OCI-LY7 (cell line): ENCODE data around the gene FANCC. TPM values are rescaled to one million over a fixed set of nuclear protein-coding genes. Genes with fewer than 3 reads are reported as not detected.

ENCODE experiments used
- BruUV-seq: library from RNA; stranded (reverse); fragments of 400-500 nt; replicated peaks from 2 replicates; lab custom pipeline; 2021; lab: Mats Ljungman, UMichigan
- CTCF ChIA-PET: fragments of 300-600 bp; sonication (Branson Sonifier 250); formaldehyde crosslinking; loops from one replicate; lab custom pipeline; 2022; ENCODE audit warnings: antibody characterized with exemption; ENCODE audit not compliant: unreplicated experiment; lab: Charles Lee
- POLR2A ChIA-PET: fragments of 300-600 bp; sonication (Branson Sonifier 250); formaldehyde crosslinking; loops from one replicate; lab custom pipeline; 2022; ENCODE audit warnings: antibody characterized with exemption; lab: Charles Lee
- DNase-seq: peaks from one replicate; pipeline ENCODE4 v3.0.0-alpha.2; 2015; ENCODE audit warnings: low spot score
- H2AFZ ChIP-seq: fragments of 200-600 bp; sonication (generic), shearing (Covaris generic); 2 replicates; pipeline ENCODE4 v1.6.1; 2014; ENCODE audit warnings: mild to moderate bottlenecking, antibody characterized with exemption, low read length, moderate library complexity
- H3K27ac ChIP-seq: fragments of 200-600 bp; sonication (generic); 2 replicates; pipeline ENCODE4 v1.5.1; 2014; ENCODE audit warnings: mixed run types, low read depth, mild to moderate bottlenecking, moderate library complexity, low read length, inconsistent platforms; ENCODE audit not compliant: poor library complexity, severe bottlenecking
- H3K36me3 ChIP-seq: fragments of 200-600 bp; sonication (generic); 2 replicates; pipeline ENCODE4 v1.6.1; 2014; ENCODE audit warnings: mild to moderate bottlenecking, antibody characterized with exemption, low read length, moderate library complexity, mixed read lengths; ENCODE audit not compliant: insufficient read depth
- H3K4me1 ChIP-seq: fragments of 200-600 bp; sonication (generic); 2 replicates; pipeline ENCODE4 v1.5.1; 2014; ENCODE audit warnings: mild to moderate bottlenecking, low read length; ENCODE audit not compliant: insufficient read depth, poor library complexity, severe bottlenecking
- H3K4me2 ChIP-seq: fragments of 200-600 bp; sonication (generic); 2 replicates; pipeline ENCODE4 v1.6.1; 2014; ENCODE audit warnings: mild to moderate bottlenecking, low read length
- H3K4me3 ChIP-seq: fragments of 200-600 bp; sonication (generic); 2 replicates; pipeline ENCODE4 v1.5.1; 2014; ENCODE audit warnings: mild to moderate bottlenecking, low read depth, low read length; ENCODE audit not compliant: poor library complexity, severe bottlenecking
- H3K79me2 ChIP-seq: fragments of 200-600 bp; sonication (generic); 2 replicates; pipeline ENCODE4 v1.6.1; 2016; ENCODE audit warnings: low read depth, mild to moderate bottlenecking, low read length, moderate library complexity, mixed read lengths; ENCODE audit not compliant: insufficient read depth
- H3K9me2 ChIP-seq: fragments of 200-600 bp; sonication (generic); 2 replicates; pipeline ENCODE4 v1.6.1; 2016; ENCODE audit warnings: mild to moderate bottlenecking, low read length, mixed read lengths; ENCODE audit not compliant: insufficient read depth
- H3K9me3 ChIP-seq: fragments of 200-600 bp; sonication (generic); 2 replicates; pipeline ENCODE4 v1.6.1; 2014; ENCODE audit warnings: mild to moderate bottlenecking, mixed run types, low read length, mixed read lengths
- H4K20me1 ChIP-seq: fragments of 200-600 bp; sonication (generic); 2 replicates; pipeline ENCODE4 v1.6.1; 2014; ENCODE audit warnings: mild to moderate bottlenecking, antibody characterized with exemption, low read length, moderate library complexity, mixed read lengths; ENCODE audit not compliant: insufficient read depth
- CTCF ChIP-seq: fragments of 200-600 bp; sonication (generic); conservative IDR thresholded peaks from 2 replicates; pipeline ENCODE4 v1.5.1; 2014; ENCODE audit warnings: mild to moderate bottlenecking, antibody characterized with exemption, low read length, moderate library complexity, mixed read lengths
- EZH2phosphoT487 ChIP-seq: fragments of 200-600 bp; sonication (generic); IDR thresholded peaks from 2 replicates; pipeline ENCODE4 v1.6.1; 2018; ENCODE audit warnings: low read depth, borderline replicate concordance, mild to moderate bottlenecking, mixed run types, antibody characterized with exemption, low read length, moderate library complexity, mixed read lengths
- intact Hi-C: fragments of 100-400 bp; cut with micrococcal nuclease; formaldehyde crosslinking; loops from one replicate; pipeline ENCODE4 v1.10.0; 2022; ENCODE audit not compliant: unreplicated experiment
- total RNA-seq, 2 experiments: library from RNA; depleted of rRNA in 1 of 2; stranded (reverse); fragments of >200 nt in 1 of 2; shearing (Covaris generic) in 1 of 2; gene quantifications; 2 replicates each; pipeline ENCODE4 v1.2.3, GENCODE V29; 2014 to 2022

The FANCC gene
- total RNA-seq, 2 experiments from 2014 or later = 13.9 to 28.7 TPM

GRCh38 chr9:95085861-95086563 is 231.5 kb downstream of the FANCC start:
- Histone ChIP-seq H3K9me2 (no peaks in the 10 kb centered on the region), H3K4me1 (no peaks in the 10 kb centered on the region), H3K4me3 (no peak overlapping the region), H3K27ac (no peak overlapping the region), H3K36me3 (no peaks in the 10 kb centered on the region), H4K20me1 (no peaks in the 10 kb centered on the region), H3K79me2 (no peaks in the 10 kb centered on the region), H3K4me2 (no peak overlapping the region), H3K9me3 (no peaks in the 10 kb centered on the region), H2AFZ (no peak overlapping the region)
- ChIA-PET POLR2A (no interaction called here), CTCF (interaction anchor here (0.6 kb wide), 1 partner anchor 52 kb away, joined by 3 read pairs; no protein-coding TSS in a partner anchor)
- TF ChIP-seq CTCF (no peak), EZH2phosphoT487 (no peak)
- no peak for DNase-seq
- intact Hi-C loops = no loop called here
- BruUV-seq = no TSS peak

GRCh38 chr9:95085036-95085770 is 232.3 kb downstream of the FANCC start:
- POLR2A ChIA-PET = no interaction called here
- intact Hi-C loops = no loop called here
- DNase-seq = no peak
- Histone ChIP-seq H3K36me3 (no peaks in the 10 kb centered on the region), H3K4me3 (no peak overlapping the region), H3K9me2 (no peaks in the 10 kb centered on the region), H3K9me3 (no peaks in the 10 kb centered on the region), H4K20me1 (no peaks in the 10 kb centered on the region), H3K27ac (no peak overlapping the region), H3K4me2 (no peak overlapping the region), H3K79me2 (no peaks in the 10 kb centered on the region), H2AFZ (no peak overlapping the region), H3K4me1 (no peaks in the 10 kb centered on the region)
- BruUV-seq = no TSS peak
- CTCF ChIA-PET = interaction anchor here (0.6 kb wide), 1 partner anchor 53 kb away, joined by 3 read pairs; no protein-coding TSS in a partner anchor
- no peak for TF ChIP-seq CTCF
- no peak for TF ChIP-seq EZH2phosphoT487
